GM18505 (cell line): Measurements from ENCODE around the gene GPR45.

Experiments
- ATAC-seq: cut with Tn5 transposase; IDR thresholded peaks from one replicate; pipeline ENCODE4 v1.9.1; 2021; ENCODE audit not compliant: unreplicated experiment
- POLR2A ChIP-seq: IDR thresholded peaks from 4 replicates; pipeline ENCODE4 v1.6.1; 2011; ENCODE audit warnings: borderline replicate concordance; ENCODE audit not compliant: insufficient read depth, insufficient read length; ENCODE audit errors: extremely low read depth

The GPR45 gene

GRCh38 chr2:105269426-105269825 is 27.9 kb downstream of the GPR45 start:
- TF ChIP-seq POLR2A, result no peak
- no peak for ATAC-seq

- no peak for ATAC-seq
Measured at GRCh38 chr2:105271393-105272045, 30.0 kb downstream of the GPR45 start.

DNA sequence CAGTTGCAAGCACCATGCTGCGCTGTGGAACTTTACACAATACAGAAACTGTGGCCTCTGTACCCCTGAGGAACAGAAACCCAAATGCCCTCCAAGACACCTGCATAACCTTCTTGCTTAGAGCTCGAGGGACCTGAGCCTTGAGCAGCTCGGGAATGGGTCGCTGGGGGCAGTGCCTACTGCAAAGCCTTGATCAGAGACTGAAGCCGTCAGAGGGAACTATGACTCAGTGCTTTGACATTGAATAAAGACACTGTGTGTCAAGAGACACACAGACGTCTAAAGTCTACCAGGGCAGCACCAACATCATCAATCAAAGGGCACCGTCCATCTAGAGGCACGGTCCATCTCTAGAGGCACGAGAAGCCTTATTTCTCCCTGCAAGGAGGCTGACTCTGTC is 30.6 kb downstream of the GPR45 start:
- no peak for ATAC-seq
- TF ChIP-seq POLR2A, result no peak

More at GRCh38 chr2:105271393-105272045, 30.0 kb downstream of the GPR45 start:
- TF ChIP-seq POLR2A, result no peak

DNA sequence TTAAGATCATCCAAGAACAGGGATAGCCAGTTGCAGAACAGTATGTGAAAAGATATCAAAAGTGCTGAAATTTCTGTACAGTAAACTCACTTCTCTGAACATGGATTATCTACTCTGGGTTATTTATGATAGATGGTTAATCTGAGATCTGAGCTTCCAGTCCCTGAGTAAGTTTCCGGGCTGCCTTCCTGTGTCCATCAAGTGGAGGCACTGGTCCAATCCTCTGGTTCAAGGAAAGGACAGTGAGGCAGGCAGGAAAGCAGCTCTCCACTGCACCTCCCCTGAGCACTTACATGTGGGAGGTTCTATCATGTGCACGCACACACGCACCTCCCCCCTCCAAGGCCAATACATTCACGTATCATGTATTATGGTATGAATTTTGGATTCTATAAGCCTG is 32.5 kb downstream of the GPR45 start:
- no peak for TF ChIP-seq POLR2A
- ATAC-seq, result no peak

GRCh38 chr2:105278654-105279053 is 37.1 kb downstream of the GPR45 start:
- no peak for ATAC-seq
- TF ChIP-seq POLR2A, result no peak

DNA sequence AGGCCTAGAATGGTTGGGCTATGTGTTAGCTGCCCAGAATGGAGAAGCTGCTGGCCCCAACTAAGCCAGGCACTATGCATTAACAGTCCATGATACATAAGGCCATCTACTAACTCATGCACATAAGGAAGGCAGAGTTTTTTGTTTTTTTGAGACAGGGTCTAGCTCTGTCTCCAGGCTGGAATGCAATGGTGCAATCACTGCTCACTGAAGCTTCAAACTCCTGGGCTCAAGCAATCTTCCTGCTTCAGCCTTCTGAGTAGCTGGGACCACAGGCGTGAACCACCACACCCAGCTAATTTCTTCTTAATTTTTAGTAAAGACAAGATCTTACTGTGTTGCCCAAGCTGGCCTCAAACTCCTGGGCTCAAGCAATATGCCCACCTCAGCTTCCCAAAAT is 37.6 kb downstream of the GPR45 start:
- ATAC-seq, result no peak

DNA sequence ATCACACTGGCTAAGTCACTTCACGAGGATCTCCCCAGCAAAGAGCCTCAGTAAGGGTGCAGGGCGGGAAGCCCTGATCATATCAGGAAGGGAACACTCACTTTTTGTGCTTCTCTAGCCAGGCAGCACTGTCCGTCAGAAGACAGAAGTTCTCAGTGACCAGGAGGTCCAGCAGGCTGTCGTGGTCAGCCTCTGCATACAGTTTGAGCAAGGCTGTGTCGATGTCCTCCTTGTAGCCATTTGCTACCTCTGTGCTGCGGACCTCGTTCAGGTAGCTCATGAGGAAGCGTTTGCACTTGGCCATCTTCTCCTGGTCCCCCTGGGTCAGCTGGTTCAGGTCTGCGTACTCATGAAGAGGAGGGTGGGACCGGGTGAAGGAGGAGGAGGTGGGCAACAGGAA is 38.7 kb downstream of the GPR45 start:
- ATAC-seq, result no peak
- no peak for TF ChIP-seq POLR2A

More for the DNA sequence above, 37.6 kb downstream of the GPR45 start:
- TF ChIP-seq POLR2A, result no peak

DNA sequence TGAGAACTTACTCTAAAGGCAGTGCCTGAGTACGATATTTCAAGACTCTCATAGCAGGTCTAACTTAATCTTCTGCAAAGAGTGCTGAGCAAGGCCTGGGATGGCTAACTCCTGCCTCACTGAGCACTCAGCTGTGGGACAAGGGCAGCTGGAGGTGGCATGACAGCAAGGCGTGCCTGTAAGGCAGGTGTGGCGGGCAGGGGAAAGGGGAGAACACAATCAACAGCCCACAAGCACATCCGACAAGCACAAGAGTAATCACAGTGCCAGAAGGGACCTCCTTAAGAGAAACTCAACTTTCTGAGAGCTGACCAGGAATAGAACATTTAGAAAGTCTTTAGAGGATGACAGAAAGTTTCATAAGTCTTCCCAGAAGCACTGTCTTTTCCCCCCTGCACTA is 42.0 kb downstream of the GPR45 start:
- no peak for TF ChIP-seq POLR2A
- no peak for ATAC-seq

DNA sequence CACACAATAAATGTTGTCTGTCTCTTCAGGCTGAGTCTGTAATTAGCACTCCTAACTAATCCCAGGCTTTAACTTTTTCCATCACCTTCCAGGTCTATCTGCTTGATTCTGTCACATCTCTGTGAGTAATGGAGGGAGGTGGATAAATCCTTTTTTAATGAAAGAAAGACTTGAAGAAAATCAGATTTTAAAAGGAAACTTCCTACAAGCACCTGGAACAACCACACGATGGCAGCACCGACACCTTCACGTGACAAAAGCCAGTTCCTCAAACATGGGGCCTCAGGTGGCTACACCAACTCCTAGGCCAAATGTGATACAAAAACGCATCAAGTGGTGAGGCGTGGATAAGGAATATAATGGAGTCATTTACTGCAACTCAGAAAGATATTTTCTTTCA is 46.1 kb downstream of the GPR45 start:
- ATAC-seq, result no peak

DNA sequence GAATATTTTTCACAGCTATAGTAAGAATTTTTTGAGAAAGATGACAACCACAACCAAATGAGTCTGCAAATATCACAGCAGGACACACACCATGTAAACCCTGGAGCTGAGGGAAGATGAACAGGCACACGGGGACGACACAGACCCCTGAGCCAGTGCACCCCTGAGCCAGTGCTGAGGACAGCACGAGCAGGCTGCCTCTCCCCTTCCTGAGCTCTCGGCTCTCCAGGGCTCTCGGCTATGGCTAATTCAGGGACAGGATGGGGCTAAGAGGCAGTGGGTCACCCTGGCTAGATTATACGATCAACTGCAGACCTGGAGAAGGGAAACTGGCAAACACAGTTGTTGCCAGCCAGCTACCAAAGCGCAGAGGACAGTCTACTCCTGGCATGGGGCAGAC is 46.6 kb downstream of the GPR45 start:
- TF ChIP-seq POLR2A, result no peak
- no peak for ATAC-seq

More for the DNA sequence above, 46.1 kb downstream of the GPR45 start:
- TF ChIP-seq POLR2A, result no peak

DNA sequence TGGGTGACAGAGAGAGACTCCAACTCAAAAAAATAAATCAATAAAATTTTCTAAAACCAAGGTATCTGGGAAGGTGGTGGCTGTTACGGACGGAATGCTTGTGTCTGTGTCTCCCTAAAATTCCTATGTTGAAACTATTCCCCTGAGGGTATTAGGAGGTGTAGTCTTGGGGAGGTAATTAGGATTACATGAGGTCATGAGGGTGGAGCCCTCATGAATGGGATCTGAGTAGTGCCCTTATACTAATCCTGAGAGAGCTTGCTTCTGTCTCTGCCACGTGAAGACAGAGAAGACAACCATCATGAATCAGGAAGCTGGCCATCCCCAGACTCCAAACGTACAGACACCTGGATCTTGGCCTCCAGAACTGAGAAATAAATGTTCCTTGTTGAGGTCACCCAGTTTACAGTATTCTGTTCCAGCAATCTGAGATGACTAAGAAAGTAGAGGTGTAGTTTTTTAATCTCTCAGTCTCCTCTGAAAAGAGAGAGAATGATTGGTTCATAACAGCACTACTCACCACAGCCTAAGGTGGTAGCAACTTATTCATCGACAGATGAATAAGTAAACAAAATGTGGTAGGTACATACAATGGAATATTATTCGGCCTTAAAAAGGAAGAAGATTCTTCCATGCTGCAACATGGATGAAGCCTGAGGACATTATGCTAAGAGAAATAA is 49.6 kb downstream of the GPR45 start:
- no peak for ATAC-seq
- TF ChIP-seq POLR2A, result no peak

DNA sequence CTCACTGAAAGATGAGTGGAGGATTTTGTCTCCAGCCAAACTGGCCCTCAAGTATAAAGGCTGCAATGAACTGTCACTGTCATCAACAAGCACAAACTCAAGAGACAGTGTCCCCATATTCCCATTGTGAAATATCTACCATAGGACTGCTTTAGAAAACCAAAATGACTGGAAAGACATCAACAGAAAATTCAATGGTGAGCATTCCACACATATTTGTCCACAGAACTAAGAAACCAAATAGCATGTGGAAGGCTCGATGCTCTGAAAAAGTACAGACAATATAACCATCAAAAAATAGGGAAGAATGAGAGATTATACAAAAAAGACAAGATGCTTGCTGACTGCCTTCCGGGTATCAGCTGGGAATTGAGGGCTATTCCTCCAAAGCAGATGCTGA is 50.4 kb downstream of the GPR45 start:
- no peak for ATAC-seq
- no peak for TF ChIP-seq POLR2A
